ENCODE data around the gene CLTC. TPM values are rescaled to one million over a fixed set of nuclear protein-coding genes. Genes with fewer than 3 reads are reported as not detected.
"Not testable (repeated sequence)": the region's sequence is repeated elsewhere in the genome, so short reads cannot be mapped to it uniquely, and the experiment has no call there.

CLTC gene
- polyA plus RNA-seq, 1 of the 3 experiments (the other 2 are of a cell fraction), result 160 TPM

- no peak for TF ChIP-seq USF1 (IDR thresholded peaks at IDR 0.05; ENCODE audit: borderline replicate concordance, low read depth)
- TF ChIP-seq CHD2 (IDR thresholded peaks at IDR 0.05; ENCODE audit: low read length, partially characterized antibody), result no peak
- TF ChIP-seq NRF1 (IDR thresholded peaks at IDR 0.05; ENCODE audit: low read depth, low read length), result no peak
- no peak for TF ChIP-seq JUND (IDR thresholded peaks at IDR 0.05)
- no peak for TF ChIP-seq EP300 (IDR thresholded peaks at IDR 0.05; ENCODE audit: borderline replicate concordance in 1 of 2, low read depth in 1 of 2, low read length in 1 of 2)
- no peak for TF ChIP-seq GABPA (IDR thresholded peaks at IDR 0.05; ENCODE audit: low read depth)
- TF ChIP-seq YY1 (IDR thresholded peaks at IDR 0.05; ENCODE audit: low read depth), result no peak
- no peak for TF ChIP-seq SIN3A (IDR thresholded peaks at IDR 0.05; ENCODE audit: borderline replicate concordance, low read depth, low read length)
- no peak for TF ChIP-seq NFIC (IDR thresholded peaks at IDR 0.05; ENCODE audit: borderline replicate concordance)
- TF ChIP-seq RCOR1 (IDR thresholded peaks at IDR 0.05; ENCODE audit: low read length), result no peak
Measured at GRCh38 chr17:59572301-59572924, 47.3 kb upstream of the CLTC start (continued).

- H2AFZ ChIP-seq (ENCODE audit: low read depth); H3K4me1 ChIP-seq (ENCODE audit: control insufficient read depth in 1 of 2, insufficient read depth in 2 of 2, low read depth in 1 of 2, low read length in 1 of 2); H4K20me1 ChIP-seq (ENCODE audit: insufficient read depth); H3K9me2 ChIP-seq; H3K27me3 ChIP-seq (ENCODE audit: insufficient read depth); H3K4me2 ChIP-seq; CTCF ChIA-PET; POLR2A ChIA-PET; H3F3A ChIP-seq (replicated peaks; ENCODE audit: insufficient read depth); H3K27ac ChIP-seq (ENCODE audit: low read depth in 2 of 2, low read length in 1 of 2); H3K9me3 ChIP-seq; H3K79me2 ChIP-seq (ENCODE audit: insufficient read depth); H3K9ac ChIP-seq; DNase-seq; H3K4me3 ChIP-seq (ENCODE audit: low read depth in 2 of 2, low read length in 1 of 2); H3K36me3 ChIP-seq (replicated peaks in 1 of 2; ENCODE audit: control insufficient read depth in 1 of 2, insufficient read depth in 2 of 2, low read length in 1 of 2): not testable (repeated sequence)
- no CpG with 5 or more reads among the region's 1 CpG for WGBS (ENCODE audit: low lambda C conversion rate)
Measured at GRCh38 chr17:59584168-59584567, 35.5 kb upstream of the CLTC start.

- Histone ChIP-seq H4K20me1 (ENCODE audit: insufficient read depth) (no peaks in the 10 kb centered on the region), H3K36me3 (replicated peaks in 1 of 2; ENCODE audit: control insufficient read depth in 1 of 2, insufficient read depth in 2 of 2, low read length in 1 of 2) (peaks cover 51 to 52% of the 10 kb centered on the region in 2 experiments), H3K9ac (no peak overlapping the region), H3F3A (replicated peaks; ENCODE audit: insufficient read depth) (peaks cover 3% of the 10 kb centered on the region), H3K4me2 (no peak overlapping the region), H3K4me3 (ENCODE audit: low read depth in 2 of 2, low read length in 1 of 2) (no peak overlapping the region), H3K9me2 (no peaks in the 10 kb centered on the region), H3K79me2 (ENCODE audit: insufficient read depth) (no peaks in the 10 kb centered on the region), H3K27me3 (ENCODE audit: insufficient read depth) (no peaks in the 10 kb centered on the region), H3K4me1 (ENCODE audit: control insufficient read depth in 1 of 2, insufficient read depth in 2 of 2, low read depth in 1 of 2, low read length in 1 of 2) (no peaks in the 10 kb centered on the region), H3K9me3 (no peaks in the 10 kb centered on the region), H3K27ac (ENCODE audit: low read depth in 2 of 2, low read length in 1 of 2) (no peak overlapping the region), H2AFZ (ENCODE audit: low read depth) (no peak overlapping the region)
- POLR2A ChIA-PET, result no interaction called here
- DNase-seq, result no peak
- CTCF ChIA-PET, result no interaction called here
- TF ChIP-seq CHD2 (IDR thresholded peaks at IDR 0.05; ENCODE audit: low read length, partially characterized antibody) (no peak), EZH2phosphoT487 (IDR thresholded peaks at IDR 0.05; ENCODE audit: borderline replicate concordance, low read depth) (no peak), RXRA (IDR thresholded peaks at IDR 0.05; ENCODE audit: borderline replicate concordance, low read depth) (no peak), MXI1 (IDR thresholded peaks at IDR 0.05; ENCODE audit: low read depth, low read length) (no peak), ELF1 (IDR thresholded peaks at IDR 0.05) (no peak), IRF3 (IDR thresholded peaks at IDR 0.05; ENCODE audit: low read depth, low read length) (no peak), MEF2A (IDR thresholded peaks at IDR 0.05; ENCODE audit: borderline replicate concordance, low read depth) (no peak), PBX3 (IDR thresholded peaks at IDR 0.05) (no peak), RFX5 (IDR thresholded peaks at IDR 0.05; ENCODE audit: low read length) (no peak), SMC3 (IDR thresholded peaks at IDR 0.05; ENCODE audit: low read depth, low read length) (no peak), CTCF (IDR thresholded peaks at IDR 0.05) (no peak), JUND (IDR thresholded peaks at IDR 0.05) (no peak), TAF1 (IDR thresholded peaks at IDR 0.05; ENCODE audit: borderline replicate concordance, low read depth, low read length) (no peak), NRF1 (IDR thresholded peaks at IDR 0.05; ENCODE audit: low read depth, low read length) (no peak), POLR2AphosphoS5 (IDR thresholded peaks at IDR 0.05; ENCODE audit: low read depth, low read length) (no peak), TCF12 (IDR thresholded peaks at IDR 0.05) (no peak)
Measured at GRCh38 chr17:59600169-59600568, 19.5 kb upstream of the CLTC start.

Data from SK-N-SH (cell line).